GM23338 (cell line): ENCODE measurements around the gene BBS4.
"Not testable (repeated sequence)": the region's sequence is repeated elsewhere in the genome, so short reads cannot be mapped to it uniquely, and the experiment has no call there.

ENCODE experiments used
- CTCF ChIP-seq, 2 experiments: fragments of 200-600 bp in 1 of 2; sonication (generic) in 1 of 2; conservative IDR thresholded peaks; 2 replicates each; pipeline versions ENCODE4 v1.5.1 to v1.6.1; 2016 to 2017; ENCODE audit warnings: antibody characterized with exemption in 2 of 2, low read depth in 2 of 2, mild to moderate bottlenecking in 2 of 2, moderate library complexity in 1 of 2
- EZH2 ChIP-seq: fragments of 200-600 bp; sonication (generic); IDR thresholded peaks from one replicate; pipeline ENCODE4 v1.8.0; 2017; ENCODE audit warnings: antibody characterized with exemption, mild to moderate bottlenecking, low read depth; ENCODE audit not compliant: unreplicated experiment
- EZH2phosphoT487 ChIP-seq: fragments of 200-600 bp; sonication (generic); IDR thresholded peaks from one replicate; pipeline ENCODE4 v1.8.1; 2018; ENCODE audit warnings: antibody characterized with exemption; ENCODE audit not compliant: unreplicated experiment
- POLR2AphosphoS5 ChIP-seq: IDR thresholded peaks from 2 replicates; pipeline ENCODE4 v1.6.1; 2016; ENCODE audit warnings: antibody characterized with exemption, low read depth
- REST ChIP-seq: IDR thresholded peaks from one replicate; pipeline ENCODE4 v1.6.1; 2018; ENCODE audit warnings: antibody characterized with exemption; ENCODE audit not compliant: unreplicated experiment
- ZNF331 ChIP-seq: fragments of 250-450 bp; sonication (Bioruptor Pico); IDR thresholded peaks from 2 replicates; pipeline ENCODE4 v1.5.0; 2020; ENCODE audit warnings: low read depth, mild to moderate bottlenecking, moderate library complexity

- not testable (repeated sequence) for TF ChIP-seq EZH2; CTCF (conservative IDR thresholded peaks at IDR 0.05; ENCODE audit: low read depth in 2 of 2); POLR2AphosphoS5; EZH2phosphoT487; REST; ZNF331 (CRISPR knock-in tag)
Observed at GRCh38 chr15:72669803-72670202, 16.2 kb upstream of the BBS4 start.
